GM12891 (cell line): ENCODE results near the gene MDC1.

Experiments used
- PAX5 ChIP-seq: IDR thresholded peaks from 2 replicates; pipeline ENCODE4 v1.6.1; 2011; ENCODE audit warnings: low read length, moderate library complexity, mild to moderate bottlenecking; ENCODE audit not compliant: insufficient read depth, severe bottlenecking
- POLR2A ChIP-seq: IDR thresholded peaks from 2 replicates; pipeline ENCODE4 v1.6.1; 2011; ENCODE audit warnings: low read depth, low read length, control low read depth
- POLR2AphosphoS5 ChIP-seq: IDR thresholded peaks from 2 replicates; pipeline ENCODE4 v1.6.1; 2011; ENCODE audit warnings: low read depth, low read length, control low read depth
- POU2F2 ChIP-seq: IDR thresholded peaks from 2 replicates; pipeline ENCODE4 v1.6.1; 2011; ENCODE audit warnings: low read depth, mild to moderate bottlenecking, control low read depth, low read length, moderate library complexity
- SPI1 ChIP-seq: IDR thresholded peaks from 2 replicates; pipeline ENCODE4 v1.6.1; 2011; ENCODE audit warnings: low read depth, low read length, control low read depth
- TAF1 ChIP-seq: IDR thresholded peaks from 2 replicates; pipeline ENCODE4 v1.6.1; 2011; ENCODE audit warnings: low read depth, low read length, control low read depth

DNA sequence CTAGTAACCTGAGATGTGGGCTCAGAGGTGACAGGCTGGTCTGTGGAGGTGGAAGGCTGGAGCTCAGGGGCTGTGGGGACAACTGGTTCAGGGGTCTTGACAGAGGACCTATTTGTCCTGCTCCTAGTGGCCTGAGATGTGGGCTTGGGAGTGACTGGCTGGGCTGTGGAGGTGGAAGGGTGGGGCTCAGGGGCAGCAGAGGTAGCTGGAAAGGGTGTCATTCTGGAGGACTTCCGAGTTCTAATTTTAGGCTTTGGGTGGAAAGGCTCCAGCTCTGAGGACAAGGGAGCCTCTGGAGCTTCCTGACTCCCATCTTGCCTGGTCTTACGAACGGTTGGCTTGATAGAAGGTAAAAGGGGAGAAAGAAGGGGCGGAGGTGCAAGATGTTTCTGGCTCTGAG is 11.5 kb downstream of the MDC1 start:
- no peak for TF ChIP-seq POLR2AphosphoS5
- no peak for TF ChIP-seq POLR2A
- TF ChIP-seq PAX5 = no peak
- no peak for TF ChIP-seq TAF1
- TF ChIP-seq POU2F2 = no peak
- no peak for TF ChIP-seq SPI1
